CD14-positive monocyte (primary cell): ENCODE measurements around the gene MGLL. TPM values are rescaled to one million over a fixed set of nuclear protein-coding genes. Genes with fewer than 3 reads are reported as not detected.
"Not testable (repeated sequence)": the region's sequence is repeated elsewhere in the genome, so short reads cannot be mapped to it uniquely, and the experiment has no call there.

Experiments used
- DNase-seq, 3 donors: peaks; one replicate each; pipeline ENCODE4 v3.0.0-alpha.2; 2011 to 2022
- H2AFZ ChIP-seq: 2 replicates; pipeline ENCODE4 v1.6.0; 2012; ENCODE audit warnings: mild to moderate bottlenecking, low read depth, low read length, inconsistent platforms; ENCODE audit not compliant: insufficient read depth, poor library complexity, severe bottlenecking
- H3K27ac ChIP-seq, 2 donors: 1 replicate in 1 of 2; 2 replicates in 1 of 2; pipeline ENCODE4 v1.5.1; 2012 to 2013; ENCODE audit warnings: low read length in 2 of 2, control low read depth in 1 of 2, inconsistent platforms in 1 of 2, low read depth in 1 of 2, mild to moderate bottlenecking in 1 of 2
- H3K27me3 ChIP-seq, 2 donors: one replicate each; pipeline versions ENCODE4 v1.6.0 to v1.6.1; 2011 to 2013; ENCODE audit warnings: low read length in 2 of 2; ENCODE audit not compliant: control insufficient read depth in 2 of 2, insufficient read depth in 2 of 2
- H3K36me3 ChIP-seq, 2 donors: replicated peaks in 1 of 2; 1 replicate in 1 of 2; 2 replicates in 1 of 2; pipeline versions ENCODE4 v1.5.1 to v1.6.1; 2012 to 2013; ENCODE audit warnings: low read length in 2 of 2, control low read depth in 1 of 2, inconsistent platforms in 1 of 2, mild to moderate bottlenecking in 1 of 2; ENCODE audit not compliant: insufficient read depth in 2 of 2, control insufficient read depth in 1 of 2
- H3K4me1 ChIP-seq, 2 donors: 1 replicate in 1 of 2; 2 replicates in 1 of 2; pipeline versions ENCODE4 v1.5.1 to v1.6.1; 2012 to 2013; ENCODE audit warnings: low read length in 2 of 2, control low read depth in 1 of 2, inconsistent platforms in 1 of 2, mild to moderate bottlenecking in 1 of 2, moderate library complexity in 1 of 2; ENCODE audit not compliant: insufficient read depth in 2 of 2, control insufficient read depth in 1 of 2
- H3K4me2 ChIP-seq: replicated peaks from 2 replicates; pipeline ENCODE3; 2012; ENCODE audit warnings: low read length, moderate library complexity, mild to moderate bottlenecking; ENCODE audit not compliant: poor library complexity, severe bottlenecking; ENCODE audit errors: extremely low read depth
- H3K4me3 ChIP-seq, 3 experiments: fragments of 200-600 bp in 1 of 3; sonication (generic) in 1 of 3; replicated peaks in 1 of 3; 1 replicate in 2 of 3; 2 replicates in 1 of 3; pipeline ENCODE4 v1.5.1; 2011 to 2013; ENCODE audit warnings: low read length in 3 of 3, mild to moderate bottlenecking in 3 of 3, control low read depth in 2 of 3, low read depth in 2 of 3, inconsistent platforms in 1 of 3, moderate library complexity in 1 of 3
- H3K79me2 ChIP-seq: 2 replicates; pipeline ENCODE4 v1.6.0; 2012; ENCODE audit warnings: mild to moderate bottlenecking, control low read depth, inconsistent platforms, low read length, moderate library complexity; ENCODE audit not compliant: insufficient read depth
- H3K9ac ChIP-seq: 2 replicates; pipeline ENCODE4 v1.6.0; 2017; ENCODE audit warnings: low read length, mild to moderate bottlenecking; ENCODE audit not compliant: insufficient read depth, poor library complexity, severe bottlenecking
- H3K9me3 ChIP-seq, 2 donors: replicated peaks in 1 of 2; 1 replicate in 1 of 2; 2 replicates in 1 of 2; pipeline versions ENCODE4 v1.5.1 to v1.6.1; 2012 to 2013; ENCODE audit warnings: low read length in 2 of 2, control low read depth in 1 of 2; ENCODE audit not compliant: control insufficient read depth in 1 of 2, insufficient read depth in 1 of 2
- H4K20me1 ChIP-seq: 2 replicates; pipeline ENCODE4 v1.6.0; 2012; ENCODE audit warnings: mild to moderate bottlenecking, low read length, control low read depth, moderate library complexity; ENCODE audit not compliant: insufficient read depth
- H3K27ac Mint-ChIP-seq, 7 donors: one replicate each; pipeline ENCODE4 v1.8.0; 2020; ENCODE audit warnings: mild to moderate bottlenecking in 7 of 7, mixed read lengths in 7 of 7, moderate library complexity in 6 of 7, inconsistent platforms in 2 of 7
- H3K27me3 Mint-ChIP-seq, 3 donors: one replicate each; pipeline ENCODE4 v1.8.0; 2021 to 2022; ENCODE audit warnings: low read depth in 3 of 3, mild to moderate bottlenecking in 3 of 3, mixed read lengths in 3 of 3, moderate library complexity in 3 of 3, inconsistent platforms in 1 of 3
- H3K36me3 Mint-ChIP-seq, 2 donors: one replicate each; pipeline ENCODE4 v1.8.0; 2020; ENCODE audit warnings: mixed read lengths in 2 of 2, inconsistent platforms in 1 of 2, mild to moderate bottlenecking in 1 of 2
- H3K4me1 Mint-ChIP-seq: one replicate; pipeline ENCODE4 v1.8.0; 2020; ENCODE audit warnings: mild to moderate bottlenecking, mixed read lengths
- H3K4me3 Mint-ChIP-seq, 2 donors: one replicate each; pipeline ENCODE4 v1.8.0; 2020; ENCODE audit warnings: mild to moderate bottlenecking in 2 of 2, mixed read lengths in 2 of 2, moderate library complexity in 1 of 2
- H3K9me3 Mint-ChIP-seq, 7 donors: one replicate each; pipeline ENCODE4 v1.8.0; 2020 to 2022; ENCODE audit warnings: mixed read lengths in 7 of 7, mild to moderate bottlenecking in 6 of 7, moderate library complexity in 6 of 7, inconsistent platforms in 2 of 7
- WGBS: methylation state at CpG from one replicate; pipeline ENCODE4 v1.1.5; 2013; ENCODE audit warnings: missing lambda C conversion rate; ENCODE audit not compliant: insufficient coverage; 5-methylcytosine and 5-hydroxymethylcytosine counted together
- intact Hi-C, 2 donors: fragments of 100-400 bp; cut with micrococcal nuclease; formaldehyde crosslinking; loops; one replicate each; pipeline versions ENCODE4 v1.15.0 to v1.15.1; 2023
- polyA plus RNA-seq, 3 donors: library from polyadenylated mRNA; depleted of rRNA in 1 of 3; unstranded in 2 of 3; stranded (reverse) in 1 of 3; fragments of 300-500 nt in 2 of 3; fragments of >200 nt in 1 of 3; fragmentation: Illumina TruSeq in 2 of 3; gene quantifications; 1 replicate in 2 of 3; 2 replicates in 1 of 3; pipeline ENCODE4 v1.2.3, GENCODE V29; 2012 to 2021
- TF ChIP-seq, protein P1 (sequence below): fragments of 200-600 bp; IDR thresholded peaks from one replicate; pipeline ENCODE4 v1.8.0; 2022; ENCODE audit warnings: antibody characterized with exemption, mild to moderate bottlenecking

The MGLL gene
- polyA plus RNA-seq, 3 donors = 4.4 to 10.0 (median 6.4) TPM

DNA sequence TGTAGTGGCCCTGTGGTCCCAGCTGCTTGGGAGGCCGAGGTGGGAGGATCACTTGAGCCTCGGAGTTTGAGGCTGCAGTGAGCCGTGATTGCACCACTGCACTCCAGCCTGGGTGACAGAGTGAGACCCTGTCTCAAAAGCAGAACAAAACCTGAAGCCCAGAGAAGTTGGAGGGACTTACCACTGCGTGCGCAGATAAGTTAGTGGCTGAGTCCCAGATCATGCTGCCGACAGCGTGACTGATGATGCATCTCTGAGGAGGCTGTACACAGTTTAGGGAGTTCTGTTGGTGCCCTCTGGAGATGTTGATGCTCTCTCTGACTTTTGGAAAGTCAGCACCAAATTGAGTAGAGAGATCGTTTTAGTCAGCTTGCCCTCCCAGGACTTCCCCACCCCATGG, 165.4 kb downstream of the MGLL start:
- Histone ChIP-seq H3K9ac (no peak overlapping the region), H3K4me3 (no peak overlapping the region), H3K4me1 (no peaks in the 10 kb centered on the region), H3K9me3 (no peaks in the 10 kb centered on the region), H3K27me3 (no peaks in the 10 kb centered on the region), H2AFZ (no peak overlapping the region), H3K4me2 (no peak overlapping the region), H3K36me3 (no peaks in the 10 kb centered on the region), H3K27ac (no peak overlapping the region), H3K79me2 (no peaks in the 10 kb centered on the region), H4K20me1 (no peaks in the 10 kb centered on the region)
- Mint-ChIP-seq H3K4me1 (peaks cover 9% of the 10 kb centered on the region), H3K27me3 (peaks cover 0 to 5% (median 2%) of the 10 kb centered on the region in 3 donors), H3K36me3 (no peaks in the 10 kb centered on the region), H3K4me3 (no peak overlapping the region), H3K27ac (no peak overlapping the region), H3K9me3 (no peaks in the 10 kb centered on the region)
- TF ChIP-seq, protein P1, sequence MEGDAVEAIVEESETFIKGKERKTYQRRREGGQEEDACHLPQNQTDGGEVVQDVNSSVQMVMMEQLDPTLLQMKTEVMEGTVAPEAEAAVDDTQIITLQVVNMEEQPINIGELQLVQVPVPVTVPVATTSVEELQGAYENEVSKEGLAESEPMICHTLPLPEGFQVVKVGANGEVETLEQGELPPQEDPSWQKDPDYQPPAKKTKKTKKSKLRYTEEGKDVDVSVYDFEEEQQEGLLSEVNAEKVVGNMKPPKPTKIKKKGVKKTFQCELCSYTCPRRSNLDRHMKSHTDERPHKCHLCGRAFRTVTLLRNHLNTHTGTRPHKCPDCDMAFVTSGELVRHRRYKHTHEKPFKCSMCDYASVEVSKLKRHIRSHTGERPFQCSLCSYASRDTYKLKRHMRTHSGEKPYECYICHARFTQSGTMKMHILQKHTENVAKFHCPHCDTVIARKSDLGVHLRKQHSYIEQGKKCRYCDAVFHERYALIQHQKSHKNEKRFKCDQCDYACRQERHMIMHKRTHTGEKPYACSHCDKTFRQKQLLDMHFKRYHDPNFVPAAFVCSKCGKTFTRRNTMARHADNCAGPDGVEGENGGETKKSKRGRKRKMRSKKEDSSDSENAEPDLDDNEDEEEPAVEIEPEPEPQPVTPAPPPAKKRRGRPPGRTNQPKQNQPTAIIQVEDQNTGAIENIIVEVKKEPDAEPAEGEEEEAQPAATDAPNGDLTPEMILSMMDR = no peak
- DNase-seq = no peak
- WGBS = 96% methylated on average over 8 of the region's 8 CpGs
- intact Hi-C loops = no loop called here

DNA sequence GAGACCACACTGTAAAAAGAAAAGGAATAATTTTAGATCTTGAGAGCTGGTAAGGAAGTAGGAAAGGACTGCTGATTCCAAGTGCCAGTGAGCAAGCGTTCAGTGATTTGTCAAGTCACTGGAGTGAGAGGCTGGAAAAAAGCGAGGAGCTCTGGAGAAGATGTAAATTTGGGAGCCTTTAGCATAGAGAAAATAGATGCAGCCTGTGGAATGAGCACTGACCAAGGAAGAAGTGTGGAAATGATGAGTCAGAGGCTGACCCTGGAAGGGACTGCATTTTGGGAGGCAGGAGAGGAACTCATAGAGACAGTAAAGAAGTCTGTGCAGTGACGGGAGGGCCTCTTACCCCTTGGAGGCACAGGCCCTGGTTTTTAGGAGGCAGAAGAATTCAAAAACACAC, 166.7 kb downstream of the MGLL start:
- Mint-ChIP-seq H3K9me3 (no peaks in the 10 kb centered on the region), H3K4me1 (peaks cover 9% of the 10 kb centered on the region), H3K4me3 (no peak overlapping the region), H3K27ac (no peak overlapping the region), H3K27me3 (peaks cover 2 to 7% (median 2%) of the 10 kb centered on the region in 3 donors), H3K36me3 (no peaks in the 10 kb centered on the region)
- Histone ChIP-seq H3K36me3 (no peaks in the 10 kb centered on the region), H3K4me3 (no peak overlapping the region), H3K9me3 (no peaks in the 10 kb centered on the region), H3K4me2 (no peak overlapping the region), H3K9ac (no peak overlapping the region), H3K27ac (no peak overlapping the region), H3K79me2 (no peaks in the 10 kb centered on the region), H3K27me3 (no peaks in the 10 kb centered on the region), H4K20me1 (no peaks in the 10 kb centered on the region), H3K4me1 (no peaks in the 10 kb centered on the region), H2AFZ (no peak overlapping the region)
- TF ChIP-seq, protein P1 = no peak
- intact Hi-C loops = no loop called here
- 88% methylated on average over 2 of the region's 3 CpGs for WGBS
- no peak for DNase-seq

DNA sequence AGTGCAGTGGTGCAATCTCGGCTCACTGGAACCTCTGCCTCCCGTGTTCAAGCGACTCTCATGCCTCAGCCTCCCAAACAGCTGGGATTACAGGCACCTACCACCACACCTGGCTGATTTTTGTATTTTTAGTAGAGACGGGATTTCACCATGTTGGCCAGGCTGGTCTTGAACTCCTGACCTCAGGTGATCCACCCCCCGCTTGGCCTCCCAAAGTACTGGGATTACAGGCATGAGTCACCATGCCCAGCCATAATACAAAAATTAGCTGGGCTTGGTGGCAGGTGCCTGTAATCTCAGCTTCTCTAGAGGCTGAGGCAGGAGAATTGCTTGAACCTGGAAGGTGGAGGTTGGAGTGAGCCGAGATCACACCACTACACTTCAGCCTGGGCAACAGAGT, 167.3 kb downstream of the MGLL start:
- not testable (repeated sequence) for H3K4me1 ChIP-seq, H3K4me2 ChIP-seq, H3K36me3 Mint-ChIP-seq, H3K9me3 Mint-ChIP-seq, H3K27me3 Mint-ChIP-seq, H3K4me1 Mint-ChIP-seq, H3K36me3 ChIP-seq, H3K9ac ChIP-seq, H3K27ac Mint-ChIP-seq, H3K4me3 ChIP-seq, H3K9me3 ChIP-seq, H4K20me1 ChIP-seq, H3K27ac ChIP-seq, DNase-seq, H3K79me2 ChIP-seq, H3K4me3 Mint-ChIP-seq, H3K27me3 ChIP-seq, H2AFZ ChIP-seq
- intact Hi-C loops = loop anchor here (5.0 kb wide), 3 partner anchors 167 to 317 kb away; partner anchors contain the start of gene MGLL (in 1 of the 2)
- WGBS = 100% methylated on average over 1 of the region's 6 CpGs
